ENCODE data around the gene SLTM.

SLTM gene

DNA sequence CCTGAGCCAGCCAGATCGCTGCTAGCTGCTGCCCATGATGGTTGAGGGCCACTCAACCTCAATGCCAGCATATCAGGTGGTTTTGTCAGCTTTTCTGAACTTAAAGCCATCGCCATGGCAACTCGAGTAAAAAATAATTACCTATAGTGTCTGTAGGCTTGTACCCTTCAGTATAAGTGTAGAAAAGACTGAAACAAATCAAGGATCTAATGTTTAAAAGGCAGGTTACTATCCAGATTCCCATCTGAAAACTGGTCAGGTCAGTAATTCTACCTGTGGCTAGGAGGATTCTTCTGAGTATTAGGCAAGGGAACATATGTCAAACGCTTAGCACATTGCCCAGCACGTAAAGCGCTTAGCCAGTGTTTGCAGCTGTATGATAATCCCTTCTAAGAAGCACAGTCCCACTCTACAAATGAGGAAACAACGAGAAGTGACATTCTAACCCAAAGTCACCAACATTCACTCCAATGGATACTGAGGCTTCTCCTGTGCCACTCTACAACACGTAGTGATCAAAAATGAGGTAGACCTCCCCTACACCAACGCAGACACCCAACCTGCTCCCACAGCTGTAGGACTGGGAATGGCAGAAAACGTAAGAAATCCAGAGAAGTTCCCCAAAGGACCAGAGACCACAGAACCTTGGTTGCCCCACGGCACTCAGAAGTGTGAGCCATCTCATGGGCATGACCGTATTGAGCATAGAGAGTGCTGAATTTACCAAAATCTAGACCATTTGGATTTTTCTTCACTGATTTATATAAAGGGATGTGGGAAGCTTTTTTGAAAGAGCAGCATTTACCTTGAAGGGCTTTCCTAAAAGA is 55.3 kb downstream of the SLTM start:
- TF ChIP-seq, protein P1, sequence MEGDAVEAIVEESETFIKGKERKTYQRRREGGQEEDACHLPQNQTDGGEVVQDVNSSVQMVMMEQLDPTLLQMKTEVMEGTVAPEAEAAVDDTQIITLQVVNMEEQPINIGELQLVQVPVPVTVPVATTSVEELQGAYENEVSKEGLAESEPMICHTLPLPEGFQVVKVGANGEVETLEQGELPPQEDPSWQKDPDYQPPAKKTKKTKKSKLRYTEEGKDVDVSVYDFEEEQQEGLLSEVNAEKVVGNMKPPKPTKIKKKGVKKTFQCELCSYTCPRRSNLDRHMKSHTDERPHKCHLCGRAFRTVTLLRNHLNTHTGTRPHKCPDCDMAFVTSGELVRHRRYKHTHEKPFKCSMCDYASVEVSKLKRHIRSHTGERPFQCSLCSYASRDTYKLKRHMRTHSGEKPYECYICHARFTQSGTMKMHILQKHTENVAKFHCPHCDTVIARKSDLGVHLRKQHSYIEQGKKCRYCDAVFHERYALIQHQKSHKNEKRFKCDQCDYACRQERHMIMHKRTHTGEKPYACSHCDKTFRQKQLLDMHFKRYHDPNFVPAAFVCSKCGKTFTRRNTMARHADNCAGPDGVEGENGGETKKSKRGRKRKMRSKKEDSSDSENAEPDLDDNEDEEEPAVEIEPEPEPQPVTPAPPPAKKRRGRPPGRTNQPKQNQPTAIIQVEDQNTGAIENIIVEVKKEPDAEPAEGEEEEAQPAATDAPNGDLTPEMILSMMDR (IDR thresholded peaks at IDR 0.05; ENCODE audit: extremely low read depth, insufficient read depth, missing control alignments), result no peak

DNA sequence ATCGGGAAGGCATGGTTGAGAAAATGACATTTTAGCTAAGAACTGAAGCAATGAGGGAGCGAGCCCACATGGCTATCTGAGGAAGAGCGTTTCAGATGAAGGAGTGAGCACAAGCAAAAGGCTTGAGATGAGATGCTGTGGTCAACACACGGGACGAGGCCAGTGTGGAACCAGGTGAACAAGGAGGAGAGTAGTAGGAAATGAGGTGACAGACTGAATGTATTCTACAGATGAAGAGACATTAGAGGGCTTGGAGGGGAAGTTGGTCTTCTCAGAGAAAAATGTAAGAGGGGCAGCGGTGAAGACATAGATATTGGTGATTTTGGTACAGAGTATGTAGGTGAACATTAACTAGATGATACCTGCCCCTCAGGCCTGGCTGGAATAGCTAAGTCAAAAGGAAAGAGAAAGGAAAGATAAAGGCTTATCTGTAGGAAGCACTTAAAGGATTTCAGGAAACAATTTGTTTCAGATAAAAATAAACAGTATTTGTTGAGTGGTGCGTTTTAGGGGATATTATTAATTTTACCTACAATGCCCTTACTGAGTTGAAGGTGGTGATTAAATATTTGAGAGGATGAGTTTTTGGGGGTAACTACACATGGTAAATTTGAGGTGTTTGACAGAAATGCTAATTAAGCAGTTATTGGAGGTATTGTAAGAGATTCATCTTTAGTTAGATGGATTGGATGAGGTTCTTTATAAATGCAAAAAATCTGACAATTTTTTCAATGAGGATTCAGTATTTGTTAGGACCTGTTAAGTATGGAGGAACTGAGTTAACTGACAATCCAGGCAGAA is 57.0 kb downstream of the SLTM start:
- TF ChIP-seq, protein P1 (IDR thresholded peaks at IDR 0.05; ENCODE audit: extremely low read depth, insufficient read depth, missing control alignments), result no peak
- no peak for DNase-seq (ENCODE audit: low spot score)
- in situ Hi-C loops (cut with MboI; ENCODE audit: low pct_unique_long_range_greater_than_20kb, low sequenced_read_pairs, unreplicated experiment), result no loop called here

More for the DNA sequence above, 55.3 kb downstream of the SLTM start:
- in situ Hi-C loops (cut with MboI; ENCODE audit: low pct_unique_long_range_greater_than_20kb, low sequenced_read_pairs, unreplicated experiment), result no loop called here
- DNase-seq (ENCODE audit: low spot score), result no peak

DNA sequence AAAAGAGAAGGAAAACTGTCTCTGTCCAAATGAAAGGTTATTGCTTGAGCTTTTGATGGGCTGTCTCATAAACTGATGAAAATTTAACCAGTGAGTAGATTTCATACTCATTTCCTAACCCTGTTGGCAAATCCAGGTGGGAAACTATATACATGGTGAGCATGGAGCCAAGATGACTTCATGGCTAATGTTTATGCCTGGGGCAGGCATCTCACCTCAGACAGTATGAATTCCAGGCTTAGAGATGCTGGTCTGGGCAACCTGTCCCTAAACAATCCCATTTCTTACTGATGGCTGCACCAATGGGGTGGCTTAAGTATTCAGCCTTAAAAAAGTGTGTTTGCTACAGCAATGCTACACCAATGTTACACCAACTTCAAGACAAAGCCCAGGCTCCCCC is 58.1 kb downstream of the SLTM start:
- in situ Hi-C loops (cut with MboI; ENCODE audit: low pct_unique_long_range_greater_than_20kb, low sequenced_read_pairs, unreplicated experiment), result no loop called here
- DNase-seq (ENCODE audit: low spot score), result no peak
- TF ChIP-seq, protein P1 (IDR thresholded peaks at IDR 0.05; ENCODE audit: extremely low read depth, insufficient read depth, missing control alignments), result no peak

DNA sequence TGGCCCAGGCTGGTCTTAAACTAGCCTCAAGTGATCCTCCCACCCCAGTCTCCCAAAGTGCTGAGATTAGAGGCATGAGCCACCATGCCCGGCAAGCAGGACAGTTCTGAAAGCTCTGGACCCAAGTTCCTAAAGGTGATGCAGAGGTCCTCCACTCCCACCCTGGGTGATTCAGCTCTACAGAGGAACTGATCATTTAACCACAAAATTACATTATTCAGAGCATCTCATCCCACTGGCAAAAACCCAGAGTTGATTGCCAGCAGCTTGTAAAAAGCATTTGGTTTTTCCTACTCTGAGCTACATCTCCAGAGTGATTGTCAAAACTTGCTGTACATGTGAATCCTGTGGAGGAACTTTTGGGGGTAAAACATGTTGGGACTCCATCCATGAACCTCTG is 60.2 kb downstream of the SLTM start:
- no peak for DNase-seq (ENCODE audit: low spot score)
- TF ChIP-seq, protein P1 (IDR thresholded peaks at IDR 0.05; ENCODE audit: extremely low read depth, insufficient read depth, missing control alignments), result no peak
- in situ Hi-C loops (cut with MboI; ENCODE audit: low pct_unique_long_range_greater_than_20kb, low sequenced_read_pairs, unreplicated experiment), result no loop called here

DNA sequence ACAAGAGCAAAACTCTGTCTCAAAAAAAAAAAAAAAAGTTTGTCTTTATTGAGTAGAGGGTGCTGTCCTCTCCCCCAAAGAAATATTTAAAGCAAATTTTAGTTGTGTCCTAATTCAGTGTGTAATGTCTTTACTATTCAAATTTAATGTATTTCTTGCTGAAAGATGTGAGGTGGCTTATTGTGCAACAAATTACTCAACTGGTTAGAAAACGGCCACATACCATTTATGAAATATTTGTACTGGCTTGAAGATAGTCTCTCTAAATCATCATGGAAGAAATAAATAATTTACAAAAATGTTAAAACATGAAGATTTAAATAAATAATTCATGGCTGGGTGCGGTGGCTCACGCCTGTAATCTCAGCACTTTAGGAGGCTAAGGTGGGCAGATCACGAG is 63.0 kb downstream of the SLTM start:
- DNase-seq (ENCODE audit: low spot score), result no peak
- TF ChIP-seq, protein P1 (IDR thresholded peaks at IDR 0.05; ENCODE audit: extremely low read depth, insufficient read depth, missing control alignments), result no peak
- in situ Hi-C loops (cut with MboI; ENCODE audit: low pct_unique_long_range_greater_than_20kb, low sequenced_read_pairs, unreplicated experiment), result no loop called here

DNA sequence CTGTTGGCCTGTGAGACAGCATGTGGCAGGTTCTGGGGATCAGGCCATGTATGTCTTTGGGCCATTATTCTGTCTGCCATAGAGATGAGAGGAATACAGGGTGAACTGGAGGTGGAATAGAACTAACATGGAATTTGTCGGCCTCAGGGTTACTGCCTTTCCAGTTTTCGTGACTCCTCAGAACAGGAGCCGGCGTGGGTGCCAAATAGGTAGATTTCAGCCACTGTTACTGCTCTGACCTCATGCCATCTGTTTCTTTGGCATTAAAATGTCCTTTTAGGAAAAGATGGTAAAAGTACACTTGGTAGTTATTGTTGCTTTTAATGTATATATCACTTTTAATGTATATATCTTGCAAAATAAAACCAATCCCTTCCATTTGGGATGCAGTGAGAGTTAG is 65.6 kb downstream of the SLTM start:
- TF ChIP-seq, protein P1 (IDR thresholded peaks at IDR 0.05; ENCODE audit: extremely low read depth, insufficient read depth, missing control alignments), result no peak
- in situ Hi-C loops (cut with MboI; ENCODE audit: low pct_unique_long_range_greater_than_20kb, low sequenced_read_pairs, unreplicated experiment), result no loop called here
- DNase-seq (ENCODE audit: low spot score), result no peak

All from GM13977 (cell line).